ENCODE results near the gene TRIM28. TPM values are rescaled to one million over a fixed set of nuclear protein-coding genes. Genes with fewer than 3 reads are reported as not detected.
A peak's percentile ranks its signal among the peaks of the same experiment; 100 is the strongest.

TRIM28 gene
- total RNA-seq, 1 experiment from 2014 or later = 908 TPM

GRCh38 chr19:58556622-58557220 lies 12.9 kb downstream of the TRIM28 start:
- Histone ChIP-seq H3K4me2 (ENCODE audit: low read length) (peak overlapping the region; percentile 92), H4K20me1 (ENCODE audit: insufficient read depth) (no peaks in the 10 kb centered on the region), H3K9me2 (ENCODE audit: insufficient read depth) (no peaks in the 10 kb centered on the region), H3K27me3 (ENCODE audit: insufficient read depth, low read length) (no peaks in the 10 kb centered on the region), H3K36me3 (ENCODE audit: control insufficient read depth in 1 of 2, insufficient read depth in 2 of 2, low read length in 2 of 2) (peaks cover 11 to 20% of the 10 kb centered on the region in 2 experiments; a peak in 2 of 4 replicates), H3K27ac (ENCODE audit: low read depth, low read length) (peak overlapping the region; percentile 98), H3K4me1 (ENCODE audit: control insufficient read depth in 1 of 2, insufficient read depth in 2 of 2, low read length in 2 of 2) (peaks cover 26 to 52% of the 10 kb centered on the region in 2 experiments), H2AFZ (ENCODE audit: low read depth, low read length, poor library complexity, severe bottlenecking) (no peak overlapping the region), H3K79me2 (ENCODE audit: insufficient read depth, low read length) (peaks cover 60% of the 10 kb centered on the region), H3K4me3 (replicated peaks in 1 of 2; ENCODE audit: low read depth in 1 of 2, low read length in 2 of 2) (peak overlapping the region; percentile 74 to 99), H3K9me3 (ENCODE audit: control insufficient read depth in 1 of 2, insufficient read depth in 1 of 2, low read depth in 1 of 2, low read length in 2 of 2) (no peaks in the 10 kb centered on the region), H3K9ac (ENCODE audit: low read length) (peak overlapping the region; percentile 94)
- POLR2A ChIA-PET = no interaction called here
- TF ChIP-seq SIN3A (IDR thresholded peaks at IDR 0.05; ENCODE audit: low read depth) = no peak
- TF ChIP-seq YY1 (IDR thresholded peaks at IDR 0.05; ENCODE audit: extremely low read depth, insufficient replicate concordance, low read depth, low read length) = no peak
- no peak for TF ChIP-seq ATF3 (IDR thresholded peaks at IDR 0.05)
- no peak for TF ChIP-seq RAD21 (IDR thresholded peaks at IDR 0.05; ENCODE audit: low read depth)
- intact Hi-C loops (cut with micrococcal nuclease) = no loop called here
- CTCF ChIA-PET = no interaction called here
- ATAC-seq (no peak), DNase-seq (ENCODE audit: low read depth, low spot score) (no peak)
- BruUV-seq (replicated peaks) = no TSS peak
- RAD21 ChIA-PET (ENCODE audit: low non-redundant PET in 1 of 2, low total read pairs in 2 of 2, uncharacterized antibody in 2 of 2, unreplicated experiment in 2 of 2) = no interaction called here

GRCh38 chr19:58557221-58558065 lies 13.6 kb downstream of the TRIM28 start:
- POLR2A ChIA-PET = no interaction called here
- TF ChIP-seq SP1 (IDR thresholded peaks at IDR 0.05; ENCODE audit: low read depth) (no peak), EZH2 (IDR thresholded peaks at IDR 0.05) (no peak), JUND (IDR thresholded peaks at IDR 0.05) (no peak), YY1 (IDR thresholded peaks at IDR 0.05; ENCODE audit: extremely low read depth, insufficient replicate concordance, low read depth, low read length) (no peak)
- H4K20me1 ChIP-seq (ENCODE audit: insufficient read depth) = no peaks in the 10 kb centered on the region
- H3K36me3 ChIP-seq (ENCODE audit: control insufficient read depth in 1 of 2, insufficient read depth in 2 of 2, low read length in 2 of 2) = peaks cover 10 to 20% of the 10 kb centered on the region in 2 experiments; a peak in 2 of 4 replicates
- peaks cover 26 to 52% of the 10 kb centered on the region in 2 experiments for H3K4me1 ChIP-seq (ENCODE audit: control insufficient read depth in 1 of 2, insufficient read depth in 2 of 2, low read length in 2 of 2)
- H3K9me3 ChIP-seq (ENCODE audit: control insufficient read depth in 1 of 2, insufficient read depth in 1 of 2, low read depth in 1 of 2, low read length in 2 of 2) = no peaks in the 10 kb centered on the region
- peak overlapping the region; percentile 98 for H3K27ac ChIP-seq (ENCODE audit: low read depth, low read length)
- DNase-seq (ENCODE audit: low read depth, low spot score) (no peak), ATAC-seq (no peak)
- RAD21 ChIA-PET (ENCODE audit: low non-redundant PET in 1 of 2, low total read pairs in 2 of 2, uncharacterized antibody in 2 of 2, unreplicated experiment in 2 of 2) = no interaction called here
- H3K27me3 ChIP-seq (ENCODE audit: insufficient read depth, low read length) = no peaks in the 10 kb centered on the region
- intact Hi-C loops (cut with micrococcal nuclease) = no loop called here
- peak overlapping the region; percentile 94 for H3K9ac ChIP-seq (ENCODE audit: low read length)
- H3K79me2 ChIP-seq (ENCODE audit: insufficient read depth, low read length) = peaks cover 61% of the 10 kb centered on the region
- peak overlapping the region; percentile 92 for H3K4me2 ChIP-seq (ENCODE audit: low read length)
- CTCF ChIA-PET = no interaction called here
- peak overlapping the region; percentile 74 to 99 for H3K4me3 ChIP-seq (replicated peaks in 1 of 2; ENCODE audit: low read depth in 1 of 2, low read length in 2 of 2)
- BruUV-seq (replicated peaks) = no TSS peak
- H3K9me2 ChIP-seq (ENCODE audit: insufficient read depth) = no peaks in the 10 kb centered on the region
- H2AFZ ChIP-seq (ENCODE audit: low read depth, low read length, poor library complexity, severe bottlenecking) = no peak overlapping the region

Data from HCT116 (cell line).